GM19023 (cell line): ENCODE results near the gene SLIT3.

Source experiments
- ATAC-seq: cut with Tn5 transposase; IDR thresholded peaks from one replicate; pipeline ENCODE4 v1.9.1; 2021; ENCODE audit warnings: mild to moderate bottlenecking, moderate library complexity; ENCODE audit not compliant: unreplicated experiment

Gene SLIT3

DNA sequence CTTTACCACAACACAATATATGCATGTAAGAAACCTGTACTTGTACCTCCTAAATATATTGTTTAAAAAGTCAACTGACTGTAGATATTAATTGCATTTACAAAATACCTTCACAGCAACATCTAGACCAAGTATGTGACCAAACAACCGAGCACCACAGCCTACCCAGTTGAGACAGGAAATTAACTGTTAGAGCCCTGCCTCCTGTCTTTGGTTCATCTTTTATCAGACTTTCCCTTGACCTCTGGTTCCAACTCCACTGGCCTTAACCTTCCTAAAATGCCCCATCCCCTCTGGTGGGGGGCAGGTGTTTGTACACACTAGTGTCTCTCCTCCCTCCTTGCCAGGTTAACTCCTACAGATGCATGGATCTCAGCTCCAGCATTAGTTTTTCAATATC is 566.8 kb downstream of the SLIT3 start:
- no peak for ATAC-seq

DNA sequence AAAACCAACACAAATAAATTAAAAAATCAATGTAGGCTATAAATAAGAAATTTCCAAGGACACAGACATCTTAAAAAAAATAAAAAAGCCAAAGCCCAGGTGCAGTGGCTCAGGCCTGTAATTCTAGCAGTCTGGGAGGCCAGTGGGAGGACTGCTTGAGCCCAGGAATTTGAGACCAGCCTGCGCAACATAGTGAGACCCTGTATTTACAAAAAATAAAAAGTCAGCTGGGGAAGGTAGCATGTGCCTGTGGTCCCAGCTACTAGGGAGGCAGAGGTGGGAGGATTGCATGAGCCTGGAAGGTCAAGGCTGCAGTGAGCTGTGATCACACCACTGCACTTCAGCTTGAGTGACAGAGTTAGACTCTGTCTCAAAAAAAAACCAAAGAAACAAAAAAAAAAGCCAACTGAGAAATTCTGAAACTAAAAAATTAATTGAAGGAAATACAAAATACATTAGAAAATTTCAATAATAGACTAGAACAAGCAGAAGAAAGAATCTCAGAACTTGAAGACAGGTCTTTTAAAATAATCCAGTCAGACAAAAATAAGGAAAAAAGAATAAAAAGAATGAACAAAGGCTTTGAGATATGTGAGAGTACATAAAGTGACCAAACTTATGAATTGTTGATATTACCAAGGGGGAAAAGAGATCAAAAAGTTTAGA is 572.3 kb downstream of the SLIT3 start:
- ATAC-seq = no peak

DNA sequence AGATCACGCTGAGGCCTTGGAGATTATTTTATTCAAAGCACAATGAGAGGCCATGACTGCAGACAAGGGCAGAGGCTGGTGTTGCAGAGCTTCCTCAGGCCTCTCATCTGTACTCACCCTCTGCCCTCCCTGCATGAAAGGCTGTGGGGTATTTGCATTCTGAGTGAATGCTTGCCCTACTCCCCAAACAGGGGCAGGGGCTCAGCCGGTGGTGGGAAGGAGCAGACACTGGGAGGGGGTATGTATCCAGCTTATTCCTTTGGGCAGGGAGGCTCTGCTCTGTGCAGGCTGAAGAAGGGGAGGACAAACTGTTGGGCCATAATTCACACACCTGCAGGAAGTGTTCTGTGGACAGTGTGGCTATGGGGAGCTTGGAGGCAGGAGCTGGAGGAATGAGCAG is 573.4 kb downstream of the SLIT3 start:
- no peak for ATAC-seq

- ATAC-seq = no peak
Observed at GRCh38 chr5:168726342-168726741, 574.6 kb downstream of the SLIT3 start.

DNA sequence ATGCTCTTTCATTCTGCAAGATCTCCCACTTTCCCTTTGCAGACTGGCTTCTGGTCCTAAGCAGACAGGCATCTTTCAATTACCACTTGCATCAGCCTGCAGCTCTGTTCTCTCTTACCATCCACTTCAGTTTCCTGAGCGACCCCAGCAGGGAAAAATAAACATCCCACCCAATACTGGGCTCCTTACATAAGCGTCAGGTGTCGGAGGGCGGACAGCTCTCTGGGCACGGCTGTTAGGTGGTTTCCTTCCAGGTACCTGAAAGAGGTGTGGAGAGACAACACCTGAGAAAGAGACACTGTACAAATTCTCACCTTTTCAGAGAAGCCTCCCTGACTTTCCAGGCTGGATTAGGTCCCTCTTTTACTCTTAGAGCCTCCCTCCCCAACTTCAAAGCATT is 576.7 kb downstream of the SLIT3 start:
- ATAC-seq = no peak

DNA sequence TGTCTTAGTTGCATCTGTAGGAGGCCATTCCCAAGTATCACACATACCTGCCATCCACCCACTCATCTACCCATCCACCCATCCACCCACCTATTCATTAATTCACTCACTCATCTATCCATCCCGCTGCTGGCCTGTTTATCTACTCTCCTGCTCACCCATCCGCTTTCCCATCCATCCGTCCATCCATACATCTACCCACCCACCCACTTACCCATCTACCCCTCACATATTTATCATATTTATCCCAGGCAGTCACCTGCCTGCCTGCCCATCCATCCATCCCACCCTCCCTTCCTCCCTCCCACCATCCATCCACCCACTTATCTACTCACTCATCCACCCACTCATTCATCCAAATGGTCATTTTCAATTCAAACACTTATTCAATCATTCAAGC is 577.9 kb downstream of the SLIT3 start:
- ATAC-seq = no peak

DNA sequence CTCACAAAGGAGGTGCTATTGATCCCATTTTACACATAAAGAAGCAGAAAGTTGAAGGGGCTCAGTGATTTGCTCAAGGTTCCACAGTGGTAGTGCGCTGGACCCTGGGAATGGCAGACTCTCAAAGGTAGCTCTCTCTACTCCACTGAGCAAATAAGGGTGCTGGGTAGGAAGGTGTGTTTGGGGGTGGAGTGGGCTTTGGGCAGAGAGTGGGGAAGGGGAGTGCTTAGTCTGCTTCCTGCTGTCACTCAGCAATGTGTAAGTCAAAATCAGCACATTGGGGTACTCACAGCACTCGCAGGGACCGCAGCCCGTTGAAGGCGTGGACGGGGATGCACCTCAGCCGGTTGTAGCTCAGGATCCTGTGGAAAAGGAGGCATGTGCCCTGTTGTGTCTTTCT is 579.0 kb downstream of the SLIT3 start:
- ATAC-seq = no peak

- no peak for ATAC-seq
Observed at GRCh38 chr5:168721002-168721753, 579.8 kb downstream of the SLIT3 start.

GRCh38 chr5:168720575-168720974 is 580.4 kb downstream of the SLIT3 start:
- no peak for ATAC-seq

DNA sequence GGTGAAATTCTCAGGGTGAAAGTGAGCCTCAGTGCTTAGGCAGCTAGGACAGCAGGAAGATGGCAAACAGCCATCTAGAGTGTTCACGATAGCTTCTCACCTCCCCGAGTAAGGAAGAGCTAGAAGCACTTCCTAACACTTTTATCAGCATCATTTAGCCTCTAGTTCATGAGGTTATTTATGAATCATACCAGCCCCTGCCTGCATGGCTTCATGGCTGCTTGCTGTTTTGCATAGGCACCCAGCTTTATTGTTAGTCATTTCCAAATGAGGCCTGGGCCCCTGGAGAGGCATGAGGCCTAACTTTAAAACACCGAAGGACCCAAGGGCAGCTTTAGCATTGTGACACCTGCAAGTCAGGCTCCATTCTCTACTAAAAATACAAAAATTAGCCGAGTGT is 586.9 kb downstream of the SLIT3 start:
- ATAC-seq = no peak

- ATAC-seq = no peak
Observed at GRCh38 chr5:168713051-168713450, 587.9 kb downstream of the SLIT3 start.

GRCh38 chr5:168712280-168712924 is 588.5 kb downstream of the SLIT3 start:
- no peak for ATAC-seq

DNA sequence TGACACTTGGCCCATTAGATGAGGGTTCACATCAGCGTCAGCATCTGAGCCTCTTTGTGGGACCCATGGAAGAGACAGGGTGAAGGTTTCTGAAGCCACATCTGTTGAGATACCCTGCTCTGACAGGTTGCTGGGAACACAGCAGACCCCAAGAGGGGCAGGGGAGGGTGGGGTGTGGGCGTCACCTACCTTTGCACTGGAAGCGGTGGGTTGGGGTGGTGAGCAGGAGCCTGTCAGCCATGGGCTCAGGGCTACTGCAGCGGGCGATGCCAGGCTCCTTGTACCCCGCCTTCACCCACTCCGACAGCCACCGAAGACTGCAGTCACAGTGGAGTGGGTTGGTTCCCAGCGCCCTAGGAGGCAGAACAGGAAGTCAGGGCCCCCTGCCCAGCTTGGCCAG is 590.2 kb downstream of the SLIT3 start:
- ATAC-seq = no peak

DNA sequence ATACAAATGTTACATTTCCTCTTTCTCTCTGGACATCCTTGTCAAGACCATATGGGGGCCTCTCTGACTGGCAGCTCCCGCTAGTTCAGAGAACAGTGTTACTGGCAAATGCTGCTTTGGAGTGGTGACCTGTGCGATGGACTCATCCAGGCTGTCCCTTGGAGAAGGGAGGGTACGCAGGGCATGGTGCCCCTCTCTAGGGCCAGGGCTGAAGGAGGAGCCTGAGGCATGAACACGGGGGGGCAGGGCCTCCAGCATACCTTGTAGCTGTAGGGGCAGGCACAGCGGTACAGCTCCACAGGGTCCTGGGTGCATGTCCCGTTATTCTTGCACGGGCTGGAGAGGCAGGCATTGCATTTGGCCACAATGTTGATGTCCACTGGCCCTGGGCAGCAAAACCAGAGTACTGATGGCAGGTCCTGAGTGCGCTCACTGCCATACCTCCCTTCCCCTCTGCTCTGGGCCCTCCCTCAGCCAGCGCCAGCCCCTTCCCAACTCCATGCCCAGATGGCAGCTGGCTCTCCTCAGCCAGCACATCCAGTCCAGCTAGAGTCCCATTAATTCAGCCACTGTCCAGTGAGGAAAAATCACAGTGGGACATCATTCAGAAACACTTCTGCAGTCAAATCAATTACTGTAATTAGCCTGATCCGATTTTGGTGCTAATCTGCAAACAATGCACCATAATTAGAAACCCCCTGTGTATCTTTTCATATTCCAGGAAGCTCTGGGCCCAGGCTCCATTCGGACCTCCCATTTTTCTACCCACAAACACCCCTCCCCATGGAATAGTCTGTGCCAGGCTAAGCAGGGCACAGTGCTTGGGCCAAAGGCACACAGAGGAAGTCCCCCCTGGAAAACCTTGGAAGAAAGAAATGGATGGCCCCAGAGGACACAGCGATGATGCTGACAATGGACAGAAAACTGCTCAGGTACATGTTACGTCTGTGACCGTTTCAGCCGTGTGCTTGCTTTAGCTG is 592.9 kb downstream of the SLIT3 start:
- ATAC-seq = no peak

DNA sequence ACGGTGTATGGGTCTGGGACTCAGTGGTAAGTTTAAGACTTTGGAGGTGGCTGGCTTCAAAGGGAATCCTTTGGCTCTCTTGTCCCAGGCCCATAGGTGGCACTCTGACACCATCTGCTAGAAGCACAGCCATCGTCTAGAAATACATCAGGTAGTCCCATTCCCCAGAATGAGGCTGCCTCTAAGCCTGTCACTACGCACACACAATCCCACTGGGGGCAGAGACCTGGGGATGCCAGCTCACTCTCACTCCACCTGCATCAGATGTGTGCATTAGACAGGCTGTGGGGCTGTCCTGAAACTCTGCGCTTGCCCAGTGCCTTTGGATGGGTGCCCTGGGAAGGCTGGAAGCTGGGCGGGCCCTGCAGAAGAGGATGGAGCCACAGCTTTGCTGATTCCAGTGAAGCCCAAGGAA is 594.3 kb downstream of the SLIT3 start:
- ATAC-seq = no peak

DNA sequence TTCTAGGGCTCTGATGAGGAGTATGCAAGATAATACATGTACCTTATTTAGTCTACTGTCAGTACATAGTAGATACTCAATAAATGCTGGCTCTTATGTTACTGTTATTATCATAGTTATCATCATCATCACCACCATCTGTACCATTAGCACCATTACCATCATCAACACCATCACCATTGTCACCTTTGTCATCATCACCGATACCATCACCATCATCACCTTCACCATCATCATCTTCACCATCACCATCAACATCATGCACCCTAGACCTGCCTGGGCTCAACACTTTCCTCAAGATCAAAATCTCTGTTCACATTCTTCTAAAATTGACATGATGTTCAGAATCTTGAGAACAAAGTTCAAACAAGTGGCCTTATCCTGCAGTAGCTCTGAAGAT is 595.6 kb downstream of the SLIT3 start:
- no peak for ATAC-seq

DNA sequence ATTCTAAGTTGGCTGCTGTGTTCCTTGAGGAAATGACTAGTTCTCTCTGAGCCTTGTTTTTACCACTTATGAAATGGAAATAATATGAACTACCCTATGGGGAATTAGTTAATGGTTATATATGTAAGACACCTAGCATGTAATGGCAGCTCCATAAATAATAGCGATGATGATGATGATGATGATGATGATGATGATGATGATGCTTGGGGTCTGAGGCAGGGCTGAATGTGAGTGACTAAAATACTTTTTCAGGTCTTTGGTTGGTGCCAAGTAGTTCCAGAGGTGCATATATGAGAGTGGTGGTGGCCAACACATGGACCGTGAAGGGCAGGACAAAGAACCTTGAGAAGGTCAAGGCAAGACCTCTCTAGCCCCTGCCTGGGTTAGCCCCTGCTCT is 598.4 kb downstream of the SLIT3 start:
- ATAC-seq = no peak

GRCh38 chr5:168701641-168702040 is 599.3 kb downstream of the SLIT3 start:
- no peak for ATAC-seq

DNA sequence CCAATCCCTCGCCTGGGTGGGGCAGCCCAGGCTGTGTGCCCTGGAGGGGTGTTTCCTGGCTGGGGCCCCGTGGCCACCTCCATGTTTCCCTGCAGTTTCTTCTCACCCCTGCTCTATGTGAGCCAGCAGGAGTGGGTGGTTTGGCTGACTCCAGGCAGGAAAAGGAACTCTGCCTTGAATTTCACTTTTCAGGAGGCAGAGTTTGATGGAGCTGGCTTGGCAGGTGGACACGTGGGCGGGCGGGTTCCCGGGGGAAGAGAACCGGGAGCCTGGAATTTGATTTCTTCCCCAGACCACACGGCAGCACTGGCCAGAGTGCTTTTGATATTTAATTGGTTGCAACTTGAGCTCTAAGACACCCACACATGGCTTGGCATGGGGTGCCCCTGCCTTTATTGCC is 601.9 kb downstream of the SLIT3 start:
- ATAC-seq = no peak

DNA sequence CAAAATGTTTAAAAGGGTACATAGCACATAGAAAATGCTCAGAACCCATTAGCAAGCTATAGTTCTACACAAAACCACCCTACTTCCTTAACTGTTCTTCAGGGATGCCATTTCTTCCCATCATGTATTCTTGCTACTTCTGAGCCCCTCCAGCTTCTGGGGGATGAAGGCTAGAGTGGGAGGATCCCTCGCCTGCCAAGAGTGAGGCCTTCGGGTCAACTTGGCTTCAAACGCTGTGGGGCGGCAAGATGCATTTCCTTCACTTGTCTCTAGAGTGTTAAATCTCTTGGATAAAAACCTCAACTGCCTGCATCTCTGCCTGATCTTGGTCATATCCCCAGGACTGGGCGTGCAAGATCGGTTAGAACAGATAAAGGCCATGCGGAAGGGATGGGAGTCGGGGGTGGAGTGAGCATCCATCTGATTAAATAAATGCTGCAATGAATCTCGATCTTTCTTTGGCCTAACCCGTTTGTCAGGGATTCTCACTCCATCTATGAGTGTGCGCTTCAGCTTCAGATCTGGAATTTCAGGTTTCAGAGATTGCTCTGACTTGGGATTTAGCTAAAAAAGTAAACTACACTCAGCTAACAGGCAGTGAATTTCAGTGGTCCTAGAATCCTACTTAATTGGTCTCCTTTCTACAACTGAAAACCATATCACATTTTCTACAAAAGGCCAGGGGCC is 603.8 kb downstream of the SLIT3 start:
- ATAC-seq = no peak
